Gastroesophageal sphincter (tissue), 3 donors: Measurements from ENCODE around the gene CCR9.

ENCODE experiments used
- EP300 ChIP-seq: sonication (generic); formaldehyde crosslinking; IDR thresholded peaks from one replicate; pipeline ENCODE4 v1.6.1; 2017; ENCODE audit warnings: antibody characterized with exemption, mild to moderate bottlenecking
- POLR2A ChIP-seq, 2 donors: fragments of 450-650 bp; IDR thresholded peaks; one replicate each; pipeline ENCODE4 v1.6.1; 2017; ENCODE audit warnings: antibody characterized with exemption in 2 of 2, mild to moderate bottlenecking in 2 of 2, moderate library complexity in 1 of 2
- POLR2AphosphoS5 ChIP-seq: sonication (generic); formaldehyde crosslinking; IDR thresholded peaks from one replicate; pipeline ENCODE4 v1.6.1; 2017; ENCODE audit warnings: antibody characterized with exemption
- TF ChIP-seq, protein P1 (sequence below), 4 experiments: fragments of 200-600 bp in 2 of 4; fragments of 450-650 bp in 2 of 4; sonication (generic) in 1 of 4; IDR thresholded peaks; one replicate each; pipeline ENCODE4 v1.5.1; 2017 to 2019; ENCODE audit warnings: antibody characterized with exemption in 4 of 4, mild to moderate bottlenecking in 2 of 4, moderate library complexity in 2 of 4

DNA sequence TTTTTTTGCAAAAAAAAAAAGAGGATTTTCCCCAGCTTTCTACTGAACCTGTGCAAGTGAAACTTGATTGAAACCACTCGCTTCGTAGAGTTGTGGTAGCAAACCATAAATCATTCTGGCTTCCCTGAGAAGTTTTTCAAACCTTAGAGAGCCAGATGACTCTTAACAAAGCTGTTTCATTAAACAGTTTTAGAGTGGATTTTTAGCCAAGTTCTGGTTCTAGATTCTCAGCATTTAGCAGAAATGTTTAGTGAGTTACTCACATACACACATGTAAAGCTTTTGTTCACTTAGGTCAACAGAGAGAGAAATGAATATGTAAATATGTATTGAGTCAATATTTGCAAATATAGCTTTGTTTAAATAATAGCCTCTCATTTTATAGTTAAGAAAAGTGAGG is 18.1 kb upstream of the CCR9 start:
- TF ChIP-seq, protein P1, sequence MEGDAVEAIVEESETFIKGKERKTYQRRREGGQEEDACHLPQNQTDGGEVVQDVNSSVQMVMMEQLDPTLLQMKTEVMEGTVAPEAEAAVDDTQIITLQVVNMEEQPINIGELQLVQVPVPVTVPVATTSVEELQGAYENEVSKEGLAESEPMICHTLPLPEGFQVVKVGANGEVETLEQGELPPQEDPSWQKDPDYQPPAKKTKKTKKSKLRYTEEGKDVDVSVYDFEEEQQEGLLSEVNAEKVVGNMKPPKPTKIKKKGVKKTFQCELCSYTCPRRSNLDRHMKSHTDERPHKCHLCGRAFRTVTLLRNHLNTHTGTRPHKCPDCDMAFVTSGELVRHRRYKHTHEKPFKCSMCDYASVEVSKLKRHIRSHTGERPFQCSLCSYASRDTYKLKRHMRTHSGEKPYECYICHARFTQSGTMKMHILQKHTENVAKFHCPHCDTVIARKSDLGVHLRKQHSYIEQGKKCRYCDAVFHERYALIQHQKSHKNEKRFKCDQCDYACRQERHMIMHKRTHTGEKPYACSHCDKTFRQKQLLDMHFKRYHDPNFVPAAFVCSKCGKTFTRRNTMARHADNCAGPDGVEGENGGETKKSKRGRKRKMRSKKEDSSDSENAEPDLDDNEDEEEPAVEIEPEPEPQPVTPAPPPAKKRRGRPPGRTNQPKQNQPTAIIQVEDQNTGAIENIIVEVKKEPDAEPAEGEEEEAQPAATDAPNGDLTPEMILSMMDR (IDR thresholded peaks at IDR 0.05), result no peak
- TF ChIP-seq POLR2AphosphoS5, result no peak
- no peak for TF ChIP-seq POLR2A (IDR thresholded peaks at IDR 0.05)
- no peak for TF ChIP-seq EP300
